A673 (cell line): ENCODE measurements around the gene SLC24A4.

Experiments
- CTCF ChIP-seq: fragments of 300-800, 200-600 bp; sonication (generic); conservative IDR thresholded peaks from 2 replicates; pipeline ENCODE4 v1.5.1; 2017; ENCODE audit warnings: low read depth, mild to moderate bottlenecking, antibody characterized with exemption, low read length, moderate library complexity, mixed read lengths
- EZH2 ChIP-seq: fragments of 200-600 bp; sonication (generic); IDR thresholded peaks from 2 replicates; pipeline ENCODE4 v1.6.1; 2017; ENCODE audit warnings: borderline replicate concordance, low read depth, mild to moderate bottlenecking, mixed read lengths, antibody characterized with exemption, low read length; ENCODE audit not compliant: poor library complexity, severe bottlenecking

GRCh38 chr14:92421751-92422150 is 98.8 kb downstream of the SLC24A4 start:
- TF ChIP-seq CTCF (no peak), EZH2 (no peak)
